Measurements from ENCODE around the gene EIF4EBP2. TPM values are rescaled to one million over a fixed set of nuclear protein-coding genes. Genes with fewer than 3 reads are reported as not detected.
A peak's percentile ranks its signal among the peaks of the same experiment; 100 is the strongest.

The EIF4EBP2 gene
- total RNA-seq, 1 donor from 2014 or later: 47.4 TPM

GRCh38 chr10:70448236-70448635 lies 44.3 kb downstream of the EIF4EBP2 start:
- H3K4me3 ChIP-seq: no peak overlapping the region
- DNase-seq (ENCODE audit: extremely low spot score in 2 of 2): no peak
- intact Hi-C loops (cut with DNase I): no loop called here
- no peak overlapping the region for H3K27ac ChIP-seq
- no peak for TF ChIP-seq CTCF (IDR thresholded peaks at IDR 0.05)
- no peak for TF ChIP-seq POLR2A (IDR thresholded peaks at IDR 0.05)
- TF ChIP-seq POLR2AphosphoS5 (IDR thresholded peaks at IDR 0.05; ENCODE audit: insufficient read depth in 1 of 2, low read depth in 1 of 2): no peak
- H3K27me3 ChIP-seq: no peaks in the 10 kb centered on the region
- no peaks in the 10 kb centered on the region for H3K36me3 ChIP-seq
- peaks cover 5% of the 10 kb centered on the region for H3K4me1 ChIP-seq
- no peaks in the 10 kb centered on the region for H3K9me3 ChIP-seq

GRCh38 chr10:70455213-70455630 lies 51.3 kb downstream of the EIF4EBP2 start:
- peaks cover 14% of the 10 kb centered on the region for H3K4me1 ChIP-seq
- H3K36me3 ChIP-seq: no peaks in the 10 kb centered on the region
- no peak overlapping the region for H3K27ac ChIP-seq
- TF ChIP-seq POLR2AphosphoS5 (IDR thresholded peaks at IDR 0.05; ENCODE audit: insufficient read depth in 1 of 2, low read depth in 1 of 2) (no peak), CTCF (IDR thresholded peaks at IDR 0.05) (no peak), POLR2A (IDR thresholded peaks at IDR 0.05) (no peak)
- H3K4me3 ChIP-seq: no peak overlapping the region
- no peaks in the 10 kb centered on the region for H3K27me3 ChIP-seq
- no peaks in the 10 kb centered on the region for H3K9me3 ChIP-seq
- no peak for DNase-seq (ENCODE audit: extremely low spot score in 2 of 2)
- intact Hi-C loops (cut with DNase I): no loop called here

GRCh38 chr10:70456164-70456563 lies 52.2 kb downstream of the EIF4EBP2 start:
- Histone ChIP-seq H3K27me3 (no peaks in the 10 kb centered on the region), H3K36me3 (no peaks in the 10 kb centered on the region), H3K9me3 (no peaks in the 10 kb centered on the region), H3K27ac (no peak overlapping the region), H3K4me3 (no peak overlapping the region), H3K4me1 (peaks cover 14% of the 10 kb centered on the region)
- TF ChIP-seq POLR2A (IDR thresholded peaks at IDR 0.05): no peak
- TF ChIP-seq POLR2AphosphoS5 (IDR thresholded peaks at IDR 0.05; ENCODE audit: insufficient read depth in 1 of 2, low read depth in 1 of 2): no peak
- TF ChIP-seq CTCF (IDR thresholded peaks at IDR 0.05): no peak
- DNase-seq (ENCODE audit: extremely low spot score in 2 of 2): no peak
- intact Hi-C loops (cut with DNase I): no loop called here

GRCh38 chr10:70457759-70458305 lies 53.9 kb downstream of the EIF4EBP2 start:
- H3K4me3 ChIP-seq: peak overlapping the region; percentile 26 to 29
- no peaks in the 10 kb centered on the region for H3K36me3 ChIP-seq
- H3K9me3 ChIP-seq: no peaks in the 10 kb centered on the region
- no peaks in the 10 kb centered on the region for H3K27me3 ChIP-seq
- intact Hi-C loops (cut with DNase I): no loop called here
- no peak for DNase-seq (ENCODE audit: extremely low spot score in 2 of 2)
- TF ChIP-seq POLR2A (IDR thresholded peaks at IDR 0.05) (no peak), CTCF (IDR thresholded peaks at IDR 0.05) (no peak), POLR2AphosphoS5 (IDR thresholded peaks at IDR 0.05; ENCODE audit: insufficient read depth in 1 of 2, low read depth in 1 of 2) (no peak)
- peaks cover 26% of the 10 kb centered on the region for H3K4me1 ChIP-seq
- peak overlapping the region; percentile 59 for H3K27ac ChIP-seq

GRCh38 chr10:70458329-70459060 lies 54.5 kb downstream of the EIF4EBP2 start:
- intact Hi-C loops (cut with DNase I): no loop called here
- DNase-seq (ENCODE audit: extremely low spot score in 2 of 2): no peak
- peak overlapping the region; percentile 59 for H3K27ac ChIP-seq

More at GRCh38 chr10:70458329-70459060, 54.5 kb downstream of the EIF4EBP2 start:
- TF ChIP-seq POLR2AphosphoS5 (IDR thresholded peaks at IDR 0.05; ENCODE audit: insufficient read depth in 1 of 2, low read depth in 1 of 2) (peak in 1 of 2 donors; percentile 53), CTCF (IDR thresholded peaks at IDR 0.05) (no peak), POLR2A (IDR thresholded peaks at IDR 0.05) (no peak)
- no peaks in the 10 kb centered on the region for H3K27me3 ChIP-seq
- no peaks in the 10 kb centered on the region for H3K36me3 ChIP-seq
- H3K4me1 ChIP-seq: peaks cover 30% of the 10 kb centered on the region
- H3K9me3 ChIP-seq: no peaks in the 10 kb centered on the region
- peak overlapping the region; percentile 26 to 29 for H3K4me3 ChIP-seq
